Esophagus muscularis mucosa (tissue), 4 donors: ENCODE data around the gene HCST. TPM values are rescaled to one million over a fixed set of nuclear protein-coding genes. Genes with fewer than 3 reads are reported as not detected.
"Not testable (repeated sequence)": the region's sequence is repeated elsewhere in the genome, so short reads cannot be mapped to it uniquely, and the experiment has no call there.

Source experiments
- DNase-seq: peaks from one replicate; pipeline ENCODE4 v3.0.0-alpha.2; 2017; ENCODE audit errors: extremely low spot score
- H3K27ac ChIP-seq, 4 donors: fragments of 200-600 bp; sonication (generic); replicated peaks in 1 of 4; 1 replicate in 3 of 4; 2 replicates in 1 of 4; pipeline ENCODE4 v1.5.1; 2016 to 2019; ENCODE audit warnings: mild to moderate bottlenecking in 1 of 4
- H3K27me3 ChIP-seq, 4 donors: fragments of 200-600 bp; sonication (generic); one replicate each; pipeline versions ENCODE4 v1.5.1 to v1.6.0; 2016 to 2019
- H3K36me3 ChIP-seq, 4 donors: fragments of 200-600 bp; sonication (generic); one replicate each; pipeline ENCODE4 v1.5.1; 2016 to 2019
- H3K4me1 ChIP-seq, 4 donors: fragments of 200-600 bp; sonication (generic); one replicate each; pipeline ENCODE4 v1.5.1; 2016 to 2019
- H3K4me3 ChIP-seq, 4 donors: fragments of 200-600 bp; sonication (generic); 1 replicate in 2 of 4; 2 replicates in 2 of 4; pipeline ENCODE4 v1.5.1; 2016 to 2019; ENCODE audit warnings: mild to moderate bottlenecking in 4 of 4, moderate library complexity in 1 of 4
- H3K9me3 ChIP-seq, 4 donors: fragments of 200-600 bp; sonication (generic); 1 replicate in 3 of 4; 2 replicates in 1 of 4; pipeline ENCODE4 v1.5.1; 2016 to 2019
- EP300 ChIP-seq: sonication (generic); formaldehyde crosslinking; IDR thresholded peaks from one replicate; pipeline ENCODE4 v1.6.1; 2017; ENCODE audit warnings: antibody characterized with exemption
- POLR2A ChIP-seq: fragments of 450-650 bp; IDR thresholded peaks from one replicate; pipeline ENCODE4 v1.6.1; 2017; ENCODE audit warnings: antibody characterized with exemption, moderate library complexity, mild to moderate bottlenecking, low read depth
- POLR2AphosphoS5 ChIP-seq, 2 donors: sonication (generic); formaldehyde crosslinking; IDR thresholded peaks; one replicate each; pipeline ENCODE4 v1.6.1; 2017; ENCODE audit warnings: antibody characterized with exemption in 2 of 2
- WGBS: methylation state at CpG from one replicate; pipeline ENCODE4 v1.1.5; 2018; 5-methylcytosine and 5-hydroxymethylcytosine counted together
- intact Hi-C: fragments of 100-400 bp; cut with DNase I; formaldehyde crosslinking; loops from one replicate; pipeline ENCODE4 v1.15.1; 2023
- total RNA-seq, 4 donors: library from RNA; depleted of rRNA; stranded (reverse); fragments of >200 nt; gene quantifications; one replicate each; pipeline versions ENCODE4 v1.1.0 to v1.2.1, GENCODE V29; 2016
- TF ChIP-seq, protein P1 (sequence below), 3 experiments: fragments of 200-600 bp in 2 of 3; fragments of 450-650 bp in 1 of 3; sonication (generic) in 2 of 3; IDR thresholded peaks; one replicate each; pipeline ENCODE4 v1.5.1; 2017 to 2019; ENCODE audit warnings: antibody characterized with exemption in 3 of 3, mild to moderate bottlenecking in 2 of 3, moderate library complexity in 1 of 3

Gene HCST
- total RNA-seq, 4 donors from 2014 or later = 3.7 to 14.6 TPM; not detected in 2

GRCh38 chr19:35908010-35908441 is 5.7 kb downstream of the HCST start, which contains the start of gene TYROBP:
Gene TYROBP (minus strand): TSS chr19:35908295. CDS start chr19:35908228, 67 bp downstream.
- intact Hi-C loops = no loop called here
- 70% methylated on average over 9 of the region's 9 CpGs for WGBS
- Histone ChIP-seq H3K27me3 (no peaks in the 10 kb centered on the region), H3K36me3 (no peaks in the 10 kb centered on the region), H3K9me3 (no peaks in the 10 kb centered on the region), H3K27ac (peak within 1 kb of the TSS; percentile 53 to 60 (median 57)), H3K4me3 (peak within 1 kb of the TSS; percentile 23 to 47 (median 36)), H3K4me1 (peaks cover 0 to 29% (median 24%) of the 10 kb centered on the region in 4 donors)
- TF ChIP-seq POLR2AphosphoS5 (IDR thresholded peaks at IDR 0.05) = peak in 1 of 2 donors; percentile 42
- TF ChIP-seq POLR2A = no peak
- DNase-seq = no peak

GRCh38 chr19:35908973-35909683 is 6.8 kb downstream of the HCST start:
- Histone ChIP-seq H3K36me3 (no peaks in the 10 kb centered on the region), H3K4me3 (no peak overlapping the region), H3K27ac (peak overlapping the region; percentile 49 to 63 (median 60)), H3K9me3 (no peaks in the 10 kb centered on the region), H3K27me3 (no peaks in the 10 kb centered on the region), H3K4me1 (peaks cover 0 to 23% (median 20%) of the 10 kb centered on the region in 4 donors)
- peak; percentile 94 for DNase-seq
- intact Hi-C loops = no loop called here
- 65% methylated on average over 8 of the region's 10 CpGs for WGBS
- no peak for TF ChIP-seq EP300
- TF ChIP-seq POLR2AphosphoS5 (IDR thresholded peaks at IDR 0.05) = peak; percentile 9 to 53
- peak; percentile 6 for TF ChIP-seq POLR2A

DNA sequence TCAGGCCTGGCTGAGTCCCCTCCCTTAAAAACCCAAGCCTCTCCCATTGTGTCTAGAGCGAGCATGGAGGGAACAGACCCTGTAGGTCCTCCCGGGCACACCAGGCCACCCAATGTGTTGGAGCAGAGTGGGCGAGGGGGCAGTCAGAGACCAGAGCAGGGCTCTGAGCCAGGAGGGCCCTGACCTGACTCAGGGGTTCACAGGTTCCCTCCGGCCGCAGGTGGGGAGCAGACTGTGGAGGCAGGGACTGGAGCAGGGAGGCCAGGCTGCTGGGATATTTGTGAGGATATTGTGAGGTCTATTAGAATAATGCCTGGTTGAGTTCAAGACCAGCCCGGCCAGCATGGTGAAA is 7.3 kb downstream of the HCST start:
- Histone ChIP-seq H3K27me3 (no peaks in the 10 kb centered on the region), H3K36me3 (no peaks in the 10 kb centered on the region), H3K4me3 (no peak overlapping the region), H3K27ac (peak overlapping the region; percentile 34 to 63 (median 54)), H3K4me1 (peaks cover 0 to 24% (median 20%) of the 10 kb centered on the region in 4 donors), H3K9me3 (no peaks in the 10 kb centered on the region)
- intact Hi-C loops = no loop called here
- TF ChIP-seq, protein P1, sequence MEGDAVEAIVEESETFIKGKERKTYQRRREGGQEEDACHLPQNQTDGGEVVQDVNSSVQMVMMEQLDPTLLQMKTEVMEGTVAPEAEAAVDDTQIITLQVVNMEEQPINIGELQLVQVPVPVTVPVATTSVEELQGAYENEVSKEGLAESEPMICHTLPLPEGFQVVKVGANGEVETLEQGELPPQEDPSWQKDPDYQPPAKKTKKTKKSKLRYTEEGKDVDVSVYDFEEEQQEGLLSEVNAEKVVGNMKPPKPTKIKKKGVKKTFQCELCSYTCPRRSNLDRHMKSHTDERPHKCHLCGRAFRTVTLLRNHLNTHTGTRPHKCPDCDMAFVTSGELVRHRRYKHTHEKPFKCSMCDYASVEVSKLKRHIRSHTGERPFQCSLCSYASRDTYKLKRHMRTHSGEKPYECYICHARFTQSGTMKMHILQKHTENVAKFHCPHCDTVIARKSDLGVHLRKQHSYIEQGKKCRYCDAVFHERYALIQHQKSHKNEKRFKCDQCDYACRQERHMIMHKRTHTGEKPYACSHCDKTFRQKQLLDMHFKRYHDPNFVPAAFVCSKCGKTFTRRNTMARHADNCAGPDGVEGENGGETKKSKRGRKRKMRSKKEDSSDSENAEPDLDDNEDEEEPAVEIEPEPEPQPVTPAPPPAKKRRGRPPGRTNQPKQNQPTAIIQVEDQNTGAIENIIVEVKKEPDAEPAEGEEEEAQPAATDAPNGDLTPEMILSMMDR (IDR thresholded peaks at IDR 0.05) = no peak
- TF ChIP-seq POLR2AphosphoS5 (IDR thresholded peaks at IDR 0.05) (no peak), POLR2A (no peak), EP300 (no peak)
- DNase-seq = no peak
- 61% methylated on average over 6 of the region's 6 CpGs for WGBS

DNA sequence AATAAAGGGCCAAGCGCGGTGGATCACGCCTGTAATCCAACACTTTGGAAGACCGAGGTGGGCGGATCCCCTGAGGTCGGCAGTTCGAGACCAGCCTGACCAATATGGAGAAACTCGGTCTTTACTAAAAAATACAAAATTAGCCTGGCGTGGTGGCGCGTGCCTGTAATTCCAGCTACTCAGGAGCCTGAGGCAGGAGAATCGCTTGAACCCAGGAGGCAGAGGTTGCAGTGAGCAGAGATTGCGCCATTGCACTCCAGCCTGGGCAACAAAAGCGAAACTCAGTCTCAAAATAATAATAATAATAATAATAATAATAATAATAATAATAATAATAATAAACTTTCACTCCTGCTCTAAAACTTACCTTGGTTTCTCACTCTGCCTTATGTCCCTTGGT is 8.0 kb downstream of the HCST start:
- H3K9me3 ChIP-seq, intact Hi-C loops, H3K27me3 ChIP-seq, DNase-seq, H3K27ac ChIP-seq, H3K36me3 ChIP-seq, H3K4me3 ChIP-seq: not testable (repeated sequence)
- H3K4me1 ChIP-seq = peaks cover 0 to 24% (median 20%) of the 10 kb centered on the region in 4 donors
- 93% methylated on average over 14 of the region's 14 CpGs for WGBS

GRCh38 chr19:35911173-35911572 is 8.8 kb downstream of the HCST start:
- intact Hi-C loops = no loop called here
- WGBS = 51% methylated on average over 3 of the region's 3 CpGs

GRCh38 chr19:35911790-35912189 is 9.5 kb downstream of the HCST start:
- Histone ChIP-seq H3K9me3 (no peaks in the 10 kb centered on the region), H3K36me3 (no peaks in the 10 kb centered on the region), H3K27ac (no peak overlapping the region), H3K27me3 (no peaks in the 10 kb centered on the region), H3K4me1 (peaks cover 0 to 14% (median 10%) of the 10 kb centered on the region in 4 donors), H3K4me3 (no peak overlapping the region)
- no peak for TF ChIP-seq EP300
- TF ChIP-seq POLR2AphosphoS5 (IDR thresholded peaks at IDR 0.05) = no peak
- TF ChIP-seq, protein P1 (IDR thresholded peaks at IDR 0.05) = no peak
- no peak for TF ChIP-seq POLR2A
- WGBS = 54% methylated on average over 5 of the region's 5 CpGs
- no peak for DNase-seq
- intact Hi-C loops = no loop called here

More at GRCh38 chr19:35911173-35911572, 8.8 kb downstream of the HCST start:
- no peak for DNase-seq
- no peaks in the 10 kb centered on the region for H3K9me3 ChIP-seq
- H3K27me3 ChIP-seq = no peaks in the 10 kb centered on the region
- TF ChIP-seq EP300 (no peak), POLR2AphosphoS5 (IDR thresholded peaks at IDR 0.05) (no peak), POLR2A (no peak)
- TF ChIP-seq, protein P1 (IDR thresholded peaks at IDR 0.05) = no peak
- peaks cover 0 to 20% (median 17%) of the 10 kb centered on the region in 4 donors for H3K4me1 ChIP-seq
- no peaks in the 10 kb centered on the region for H3K36me3 ChIP-seq
- no peak overlapping the region for H3K27ac ChIP-seq
- no peak overlapping the region for H3K4me3 ChIP-seq
